DMS114 treated with DMSO at 0.1 percent for 48 hours (cell line): ENCODE measurements around the gene FAU.
"Not testable (repeated sequence)": the region's sequence is repeated elsewhere in the genome, so short reads cannot be mapped to it uniquely, and the experiment has no call there.

Experiments used
- DNase-seq: peaks from one replicate; lab custom pipeline; 2025; ENCODE audit not compliant: unreplicated experiment; lab: John Stamatoyannopoulos, UW

The FAU gene

DNA sequence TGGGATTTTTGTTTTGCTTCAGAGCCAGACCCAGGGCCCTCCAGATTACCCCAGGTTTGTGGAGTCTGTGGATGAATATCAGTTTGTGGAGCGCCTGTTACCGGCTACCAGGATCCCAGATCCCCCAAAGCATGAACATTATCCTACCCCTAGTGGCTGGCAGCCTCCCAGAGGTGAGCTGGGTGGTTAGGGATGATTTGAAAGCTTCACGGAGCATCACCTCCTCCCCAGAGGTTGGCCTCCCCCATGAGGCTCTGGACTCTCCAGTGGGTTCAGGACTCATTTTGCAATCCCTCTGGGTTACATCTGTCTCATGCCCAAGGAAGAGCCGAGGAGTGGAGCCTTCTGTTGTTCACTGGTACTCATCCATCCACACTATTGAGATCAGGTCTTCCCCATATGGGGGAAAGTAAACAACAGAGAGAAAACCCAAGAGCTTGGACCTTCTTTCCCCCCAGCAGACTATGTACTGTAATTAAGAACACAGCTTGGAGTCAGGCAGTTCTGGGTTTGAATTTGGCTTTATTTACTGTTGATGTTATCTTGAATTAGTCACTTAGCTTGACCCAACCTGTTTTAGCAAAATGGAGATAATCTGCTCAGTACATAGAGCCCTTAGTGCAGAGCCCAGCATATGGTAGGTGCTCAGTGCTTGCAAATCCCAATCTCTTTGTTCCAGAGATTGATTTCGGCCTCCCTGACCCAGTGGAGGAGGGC lies 2.7 kb upstream of the FAU start:
- DNase-seq: no peak

DNA sequence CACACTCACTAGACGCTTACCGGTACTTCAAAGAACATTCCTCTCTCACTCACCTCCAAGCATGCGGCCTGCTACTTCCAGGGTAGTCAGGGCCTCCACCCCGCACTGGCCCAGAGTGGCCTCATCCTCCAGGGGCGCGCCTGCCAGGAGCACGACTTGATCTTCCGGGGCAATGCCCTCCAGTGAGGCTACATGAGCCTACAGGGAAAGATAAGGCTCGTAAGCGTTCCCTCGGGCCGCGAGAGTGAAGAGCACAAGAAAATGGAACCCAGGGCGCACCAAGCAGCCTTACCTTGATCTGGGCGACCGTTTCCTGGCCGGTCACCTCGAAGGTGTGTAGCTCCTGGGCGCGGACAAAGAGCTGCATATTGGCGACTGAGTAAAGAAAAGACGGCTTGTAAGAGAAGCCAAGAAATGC lies 478 bp downstream of the FAU start:
- no peak for DNase-seq

DNA sequence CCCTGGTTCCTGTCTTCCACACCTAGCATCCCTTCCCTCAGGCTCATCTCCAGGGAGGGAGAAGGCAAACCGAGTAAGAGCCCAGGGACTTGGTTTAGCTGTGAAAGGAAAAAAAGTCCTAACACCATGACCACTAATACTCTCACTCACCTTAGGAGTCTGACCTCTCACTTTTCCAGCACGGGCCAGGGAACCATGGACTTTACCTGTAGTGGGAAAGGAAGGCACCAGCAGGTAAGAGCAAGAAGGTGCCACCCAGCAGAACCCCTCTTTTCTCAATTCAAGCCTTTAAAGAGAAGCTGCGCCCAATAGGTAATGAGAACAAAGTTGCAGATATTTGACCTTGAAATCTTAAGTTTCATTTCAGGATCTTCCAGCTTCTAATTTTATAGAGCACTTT lies 1.1 kb downstream of the FAU start:
- no peak for DNase-seq

DNA sequence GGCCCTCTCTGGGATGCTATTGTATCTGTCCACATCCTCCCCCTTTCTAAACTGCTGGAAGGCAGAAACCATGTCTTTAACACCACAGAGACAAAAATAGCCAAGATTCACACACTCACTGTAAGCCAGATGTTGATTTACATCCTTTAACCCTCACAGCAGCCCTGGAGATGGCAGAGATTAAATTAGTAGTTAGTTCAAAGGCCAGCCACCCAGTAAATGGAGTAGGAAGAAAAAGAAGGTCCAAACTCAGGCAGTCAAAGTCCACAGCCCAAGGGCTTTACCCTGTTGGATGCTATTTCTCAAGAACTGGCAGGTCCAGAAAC lies 2.3 kb downstream of the FAU start:
- no peak for DNase-seq

DNA sequence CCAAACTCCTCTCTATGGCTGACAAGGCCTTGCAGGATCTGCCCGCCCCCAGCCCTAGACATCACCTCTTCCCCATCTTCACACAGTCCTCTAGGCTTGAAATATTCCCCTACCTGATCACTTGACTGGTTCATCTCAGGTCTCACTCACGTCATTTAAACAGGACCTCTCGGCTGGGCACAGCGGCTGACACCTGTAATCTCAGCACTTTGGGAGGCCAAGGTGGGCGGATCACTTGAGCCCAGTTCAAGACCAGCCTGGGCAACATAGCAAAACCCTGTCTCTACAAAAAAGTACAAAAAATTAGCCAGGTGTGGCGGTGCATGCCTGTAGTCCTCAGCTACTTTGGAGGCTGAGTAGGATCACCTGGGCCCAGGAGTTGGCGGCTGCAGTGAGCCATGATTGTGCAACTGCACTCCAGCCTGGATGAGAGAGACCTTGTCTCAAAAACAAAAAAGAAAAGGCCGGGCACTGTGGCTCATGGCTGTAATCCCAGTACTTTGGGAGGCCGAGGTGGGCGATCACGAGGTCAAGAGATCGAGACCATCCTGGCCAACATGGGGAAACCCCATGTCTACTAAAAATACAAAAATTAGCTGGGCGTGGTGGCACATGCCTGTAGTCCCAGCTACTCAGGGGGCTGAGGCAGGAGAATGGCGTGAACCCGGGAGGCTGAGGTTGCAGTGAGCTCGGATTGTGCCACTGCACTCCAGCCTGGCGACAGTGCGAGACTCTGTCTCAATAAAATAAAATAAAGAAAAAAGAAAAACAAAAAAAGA lies 2.9 kb downstream of the FAU start:
- DNase-seq: not testable (repeated sequence)

DNA sequence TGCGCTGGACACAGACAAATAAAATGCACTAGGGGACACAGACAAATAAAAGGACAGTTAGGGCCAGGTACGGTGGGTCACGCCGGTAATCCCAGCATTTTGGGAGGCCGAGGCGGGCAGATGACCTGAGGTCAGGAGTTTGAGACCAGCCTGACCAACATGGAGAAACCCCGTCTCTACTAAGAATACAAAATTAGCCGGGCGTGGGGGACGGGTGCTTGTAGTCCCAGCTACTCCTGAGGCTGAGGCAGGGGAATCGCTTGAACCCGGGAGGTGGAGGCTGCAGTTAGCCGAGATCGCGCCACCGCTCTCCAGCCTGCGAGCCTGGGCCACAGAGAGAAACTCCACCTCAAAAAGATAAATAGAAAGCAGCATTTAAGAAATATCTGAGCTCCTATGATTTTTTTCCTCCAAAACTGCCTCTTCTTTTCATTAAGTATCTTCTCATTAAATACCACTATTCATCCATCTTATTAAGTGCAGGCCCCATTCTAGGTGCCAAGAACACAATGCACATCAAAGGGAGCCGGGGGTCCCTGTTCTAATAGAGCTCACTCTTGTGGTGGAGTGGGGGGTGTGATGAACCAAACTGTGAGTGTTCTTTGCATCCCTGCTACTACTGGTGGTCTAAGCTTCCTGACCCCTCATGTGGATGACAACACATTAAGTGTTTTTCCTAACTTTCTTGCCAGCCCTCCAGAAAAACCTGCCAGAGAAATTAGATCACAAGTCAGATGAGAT lies 3.7 kb downstream of the FAU start:
- no peak for DNase-seq

DNA sequence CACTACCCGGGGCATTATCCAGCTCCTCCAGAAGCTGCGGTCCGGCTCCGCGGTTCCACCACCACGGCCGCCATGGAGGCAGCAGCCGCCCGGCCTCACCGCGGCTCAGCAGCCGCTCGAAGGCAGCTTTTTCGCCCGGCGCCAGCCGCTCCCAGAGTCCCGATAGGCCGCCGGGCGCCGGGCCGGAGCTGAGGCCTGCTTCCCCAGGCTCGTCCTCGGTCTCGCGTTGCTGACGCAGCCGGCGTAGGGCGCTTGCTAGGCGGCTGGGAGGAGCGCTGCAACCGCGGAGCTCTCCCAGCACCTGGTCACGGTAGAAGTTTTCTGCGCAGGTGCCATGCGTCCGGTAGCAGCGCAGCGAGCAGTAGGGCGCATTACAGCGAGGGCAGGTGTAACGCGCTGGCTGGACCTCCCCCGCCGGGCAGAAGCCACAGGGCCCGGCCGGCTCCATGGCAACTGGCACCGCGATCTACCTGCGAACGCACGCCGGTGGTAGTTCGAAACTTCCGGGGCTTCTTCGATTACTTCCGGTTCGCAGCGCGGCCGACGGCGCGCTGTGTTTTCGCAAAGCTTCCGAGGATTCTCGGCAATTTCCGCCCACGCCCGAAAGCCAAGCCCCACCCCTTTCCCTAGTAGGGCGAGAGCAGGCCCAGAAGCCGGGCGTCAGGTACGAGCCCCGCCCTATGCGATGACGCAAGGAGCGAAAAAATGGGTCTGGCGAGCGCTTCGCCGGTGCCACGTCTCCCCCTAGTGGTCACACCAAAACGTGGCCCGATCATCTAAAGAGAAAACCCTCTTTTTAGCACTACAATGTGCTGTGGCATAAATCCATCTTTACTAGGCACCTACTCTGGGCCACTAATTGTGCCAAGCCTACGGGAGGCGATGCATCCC lies 4.5 kb downstream of the FAU start, which contains the start of gene ZNHIT2:
Gene ZNHIT2 (minus strand): TSS at position 496 of the 891 bp plus-strand sequence. CDS start 48 bp downstream, at position 448.
- peak; percentile 96 for DNase-seq

DNA sequence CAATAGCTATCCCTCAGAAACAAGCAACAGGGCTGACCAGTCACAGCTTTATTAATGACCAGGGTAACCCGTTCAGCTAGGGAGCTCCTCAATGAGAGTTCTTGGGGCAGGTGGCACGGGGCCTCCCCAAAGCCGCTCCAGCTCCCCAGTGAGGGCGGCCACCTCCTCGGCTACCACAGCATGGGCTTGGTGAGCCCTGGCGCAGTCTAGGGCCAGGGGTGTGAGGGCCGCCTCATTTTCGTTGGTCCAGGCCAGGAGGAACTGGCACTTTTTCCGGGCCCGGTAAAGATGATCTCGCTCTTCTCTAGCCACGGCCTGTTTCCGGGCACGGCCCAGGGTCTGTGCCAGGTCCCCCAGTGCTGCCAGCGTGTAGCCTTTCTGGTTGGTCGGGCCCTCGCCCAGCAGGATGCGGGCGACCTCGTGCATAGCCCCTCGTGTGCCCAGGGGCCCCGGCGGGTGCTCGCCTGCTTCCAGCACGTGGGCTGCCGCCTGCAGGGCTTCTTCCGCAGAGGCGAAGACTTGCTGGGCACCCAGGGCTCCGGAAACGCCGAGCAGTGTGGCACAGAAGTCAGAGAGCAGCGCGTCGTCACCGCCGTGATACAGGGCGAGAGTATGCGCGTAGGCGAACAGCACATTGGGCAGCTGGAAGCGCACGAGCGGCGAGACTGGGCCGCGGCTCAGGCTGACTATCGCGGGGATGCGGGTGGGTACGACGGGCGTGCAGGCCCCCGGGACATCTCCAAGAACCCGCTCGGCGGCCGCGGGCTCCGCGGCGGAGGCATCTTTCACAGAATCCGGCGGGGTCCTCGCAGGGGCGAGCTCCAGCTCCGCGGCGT lies 5.3 kb downstream of the FAU start:
- DNase-seq: no peak

DNA sequence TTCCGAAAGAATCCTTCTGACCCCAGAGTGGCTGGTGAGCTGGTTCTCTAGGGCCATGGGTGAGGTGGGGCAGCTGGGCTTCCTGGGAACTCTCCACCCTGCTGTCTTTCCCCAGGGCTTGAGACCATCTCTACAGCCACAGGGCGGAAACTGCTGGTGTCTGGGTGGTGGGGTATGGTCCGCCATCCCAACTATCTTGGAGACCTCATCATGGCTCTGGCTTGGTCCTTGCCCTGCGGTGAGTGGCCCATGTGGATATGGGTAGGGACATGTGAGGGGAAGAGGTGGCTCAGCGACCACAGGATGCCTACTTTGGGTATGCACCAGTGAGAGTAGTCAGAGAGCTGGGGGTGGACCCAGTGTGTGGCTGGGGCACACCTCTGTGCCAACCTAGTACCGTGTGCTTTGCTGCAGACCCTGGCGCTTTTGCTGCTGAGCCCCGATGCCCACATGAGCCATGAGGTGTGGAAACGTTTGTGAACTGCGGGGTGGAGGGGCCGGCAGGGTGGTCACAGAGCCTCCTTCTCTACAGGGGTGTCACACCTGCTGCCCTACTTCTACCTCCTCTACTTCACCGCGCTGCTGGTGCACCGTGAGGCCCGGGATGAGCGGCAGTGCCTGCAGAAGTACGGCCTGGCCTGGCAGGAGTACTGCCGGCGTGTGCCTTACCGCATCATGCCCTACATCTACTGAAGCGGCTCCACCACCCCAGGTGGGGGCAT lies 6.4 kb downstream of the FAU start:
- DNase-seq: no peak

DNA sequence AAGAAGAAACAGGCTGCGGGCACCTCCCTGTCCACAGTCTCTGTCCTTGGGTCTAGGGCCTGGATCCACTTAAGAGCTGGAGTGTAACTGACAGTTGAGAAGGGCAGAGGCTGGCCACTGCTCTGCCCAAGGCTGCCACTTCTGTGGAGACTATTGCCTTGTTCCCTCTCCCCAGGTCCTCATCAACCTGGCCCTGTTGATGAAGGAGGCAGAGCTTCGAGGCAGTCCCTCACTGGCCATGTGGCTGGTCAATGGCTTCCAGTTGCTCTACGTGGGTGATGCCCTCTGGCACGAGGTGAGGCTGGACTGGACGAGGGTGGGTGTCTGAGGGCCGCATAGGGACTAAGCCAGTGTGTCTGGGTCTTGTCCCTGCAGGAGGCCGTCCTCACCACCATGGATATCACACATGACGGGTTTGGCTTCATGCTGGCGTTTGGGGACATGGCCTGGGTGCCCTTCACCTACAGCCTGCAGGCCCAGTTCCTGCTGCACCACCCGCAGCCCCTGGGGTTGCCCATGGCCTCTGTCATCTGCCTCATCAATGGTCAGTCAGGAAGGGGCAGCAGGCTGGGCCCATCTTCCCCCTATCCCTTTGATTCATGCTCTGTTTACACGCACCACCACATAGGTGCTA lies 7.3 kb downstream of the FAU start:
- no peak for DNase-seq

DNA sequence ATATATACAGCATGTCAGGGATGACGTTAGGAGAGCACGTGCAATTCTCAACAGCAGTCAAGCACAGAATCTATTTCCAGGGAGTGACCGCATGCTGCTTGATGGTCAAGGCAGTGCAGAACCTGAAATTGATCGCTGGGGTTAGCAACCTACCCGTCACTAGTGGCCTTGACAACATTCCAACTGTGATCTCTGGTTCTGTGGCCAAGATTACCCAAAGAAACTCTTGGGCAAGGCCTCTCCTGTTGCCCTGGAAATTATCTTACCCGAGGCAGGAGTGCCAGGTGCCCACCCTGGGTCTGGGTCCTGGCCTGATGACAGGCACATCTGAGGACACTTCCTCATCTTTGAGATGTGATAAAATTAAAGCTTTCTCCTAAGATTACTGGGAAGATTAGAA lies 8.1 kb downstream of the FAU start:
- DNase-seq: no peak

DNA sequence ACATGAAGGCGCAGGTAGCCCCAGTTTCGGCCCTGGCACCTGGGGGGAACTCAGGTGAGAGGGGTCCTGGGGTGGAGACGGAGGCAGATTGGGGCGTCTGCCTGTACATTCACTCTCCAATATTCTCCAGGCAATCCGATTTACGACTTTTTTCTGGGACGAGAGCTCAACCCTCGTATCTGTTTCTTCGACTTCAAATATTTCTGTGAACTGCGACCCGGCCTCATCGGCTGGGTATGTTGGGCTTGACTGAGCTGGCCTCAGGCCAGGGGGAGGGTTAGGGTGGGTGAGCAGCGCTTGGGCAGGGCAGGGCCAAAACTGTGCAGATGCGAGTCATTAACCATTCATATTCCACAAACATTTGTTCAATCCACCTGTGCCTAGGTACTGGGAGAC lies 8.6 kb downstream of the FAU start:
- DNase-seq: no peak

DNA sequence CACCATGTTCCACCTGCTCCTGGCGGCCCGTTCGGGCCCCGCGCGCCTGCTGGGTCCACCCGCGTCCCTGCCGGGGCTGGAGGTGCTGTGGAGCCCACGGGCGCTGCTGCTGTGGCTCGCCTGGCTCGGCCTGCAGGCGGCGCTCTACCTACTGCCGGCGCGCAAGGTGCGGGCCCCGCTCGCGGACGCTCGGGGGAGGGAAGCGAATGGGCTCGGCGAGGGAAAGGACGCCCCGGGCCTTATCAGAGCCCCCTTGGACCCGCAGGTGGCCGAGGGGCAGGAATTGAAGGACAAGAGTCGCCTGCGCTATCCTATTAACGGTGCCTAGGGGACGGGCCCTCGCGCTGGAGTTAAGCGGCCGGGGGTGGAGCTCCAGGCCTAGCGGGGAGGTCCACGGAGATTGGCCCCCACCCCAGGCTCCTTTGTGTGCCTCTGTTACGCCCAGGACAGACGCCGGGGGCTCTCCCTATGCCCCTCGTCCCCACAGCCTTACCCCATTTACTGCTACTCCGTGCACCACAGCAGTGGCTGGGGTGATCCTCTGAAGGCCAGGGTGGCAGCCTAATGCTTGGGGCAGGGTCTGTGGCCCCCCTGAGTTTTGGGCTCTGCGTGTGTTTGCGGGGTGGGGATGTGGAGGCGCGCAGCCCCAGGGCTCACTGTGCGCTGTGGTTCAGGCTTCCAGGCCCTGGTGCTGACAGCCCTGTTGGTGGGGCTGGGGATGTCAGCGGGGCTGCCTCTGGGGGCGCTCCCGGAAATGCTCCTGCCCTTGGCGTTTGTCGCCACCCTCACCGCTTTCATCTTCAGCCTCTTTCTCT lies 9.2 kb downstream of the FAU start:
- DNase-seq: no peak

DNA sequence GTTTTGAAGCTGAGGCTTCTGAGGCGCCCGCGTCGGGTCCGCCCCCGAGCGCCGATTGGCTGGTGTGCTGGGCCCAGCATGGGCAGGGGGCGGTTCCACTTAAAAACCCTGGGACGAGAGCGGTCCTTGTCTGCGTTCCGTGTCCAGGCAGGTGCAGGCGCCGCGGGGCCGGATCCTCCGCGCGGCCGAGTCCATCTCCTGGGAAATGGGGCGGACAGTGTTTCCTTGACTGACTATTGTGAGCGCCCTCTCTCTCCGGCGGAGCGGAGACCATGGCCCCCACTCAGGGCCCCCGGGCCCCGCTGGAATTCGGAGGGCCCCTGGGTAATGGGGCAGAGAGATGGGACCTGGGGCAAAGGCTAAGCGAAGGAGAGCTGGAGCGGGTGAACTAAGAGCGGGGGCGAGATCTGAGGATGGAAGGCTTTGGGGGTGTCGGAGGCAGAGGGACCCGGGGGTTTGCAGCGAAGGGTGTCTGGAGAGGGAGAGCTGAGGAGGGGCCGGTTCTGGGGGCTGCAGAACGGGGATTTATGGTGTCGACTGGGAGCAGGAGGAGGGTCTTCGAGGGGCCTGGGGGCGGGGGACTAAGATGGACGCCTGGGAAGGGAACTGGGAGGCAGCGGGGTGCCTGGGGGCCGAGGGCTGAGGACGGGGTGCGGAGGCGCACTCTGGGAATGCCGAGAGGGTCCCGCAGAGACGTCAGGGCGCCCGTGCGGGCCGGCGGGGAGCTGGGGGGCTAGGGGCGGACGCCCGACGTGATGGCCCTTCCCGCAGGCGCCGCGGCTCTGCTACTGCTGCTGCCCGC lies 10.0 kb downstream of the FAU start, which contains the start of gene TM7SF2:
Gene TM7SF2 (plus strand): TSS at position 129 of the 802 bp plus-strand sequence. CDS start 144 bp downstream, at position 273.
- peak; percentile 84 for DNase-seq

DNA sequence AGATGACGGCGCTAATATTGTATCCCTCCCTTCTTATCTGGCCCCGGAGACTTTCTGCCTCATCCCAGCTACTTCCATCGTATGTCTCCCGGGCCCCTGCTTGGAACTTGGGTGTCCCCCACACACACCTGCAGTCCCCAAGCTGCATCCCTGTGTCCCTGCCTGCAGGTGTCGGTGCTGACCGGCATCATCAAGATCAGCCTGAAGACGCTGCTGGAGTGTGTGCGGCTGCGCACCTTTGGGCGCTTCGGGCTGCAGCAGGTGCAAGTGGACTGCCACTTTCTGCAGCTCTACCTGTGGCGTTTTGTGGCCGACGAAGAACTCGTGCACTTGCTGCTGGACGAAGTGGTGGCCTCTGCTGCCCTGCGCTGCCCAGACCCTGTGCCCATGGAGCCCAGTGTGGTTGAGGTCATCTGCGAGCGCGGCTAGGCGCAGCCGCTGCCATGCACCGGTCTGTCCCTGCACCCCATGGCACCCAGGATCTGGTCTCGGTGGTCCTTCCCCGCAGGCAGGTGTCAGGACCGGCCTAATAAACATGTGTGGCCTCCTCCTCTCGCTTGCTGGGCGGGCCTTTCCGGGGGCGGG lies 10.7 kb downstream of the FAU start:
- DNase-seq: no peak

DNA sequence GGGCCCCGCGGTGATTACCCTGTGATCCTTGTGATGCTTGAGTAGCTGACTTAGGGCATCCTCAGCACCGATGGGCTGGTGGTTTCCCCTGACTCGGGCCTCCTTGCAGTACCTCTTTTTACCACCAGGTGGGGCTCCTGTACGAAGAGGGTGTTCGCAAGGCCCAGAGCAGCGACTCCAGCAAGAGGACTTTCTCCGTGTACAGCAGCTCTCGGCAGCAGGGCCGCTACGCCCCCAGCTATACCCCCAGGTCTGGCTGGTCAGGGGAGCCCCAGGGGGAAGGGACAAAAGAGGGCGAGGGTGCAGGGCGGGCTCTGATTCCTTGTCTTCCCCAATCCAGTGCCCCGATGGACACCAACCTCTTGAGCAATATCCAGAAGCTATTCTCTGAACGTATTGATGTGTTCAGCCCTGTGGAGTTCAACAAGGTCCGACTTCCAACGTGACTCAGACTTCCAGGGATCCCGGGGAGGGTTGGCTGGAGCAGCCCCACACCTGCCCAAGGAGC lies 11.5 kb downstream of the FAU start:
- DNase-seq: peak; percentile 83
